Left lung (tissue), 10 donors: ENCODE measurements around the gene CLDN5. TPM values are rescaled to one million over a fixed set of nuclear protein-coding genes. Genes with fewer than 3 reads are reported as not detected.
"Not testable (repeated sequence)": the region's sequence is repeated elsewhere in the genome, so short reads cannot be mapped to it uniquely, and the experiment has no call there.

Source experiments
- ATAC-seq: fragments of 200-7000 bp; cut with Tn5 transposase; one replicate; pipeline ENCODE4 v1.9.1; 2020; ENCODE audit warnings: moderate library complexity
- DNase-seq, 4 donors: peaks; one replicate each; pipeline ENCODE4 v3.0.0-alpha.2; 2013 to 2020
- H3K27ac ChIP-seq, 2 donors: fragments of 200-600 bp; sonication (generic) in 1 of 2; one replicate each; pipeline versions ENCODE4 v1.5.0 to v1.8.0; 2020 to 2021
- H3K27me3 ChIP-seq, 2 donors: fragments of 200-600 bp; sonication (generic) in 1 of 2; one replicate each; pipeline versions ENCODE4 v1.5.0 to v1.8.0; 2020 to 2021
- H3K36me3 ChIP-seq, 2 donors: fragments of 200-600 bp; sonication (generic) in 1 of 2; one replicate each; pipeline versions ENCODE4 v1.5.0 to v1.8.0; 2020 to 2021
- H3K4me1 ChIP-seq, 2 donors: fragments of 200-600 bp; one replicate each; pipeline ENCODE4 v1.8.0; 2021
- H3K4me3 ChIP-seq, 2 donors: fragments of 200-600 bp; sonication (generic) in 1 of 2; one replicate each; pipeline versions ENCODE4 v1.5.0 to v1.8.0; 2020 to 2021; ENCODE audit warnings: mild to moderate bottlenecking in 1 of 2
- H3K9me3 ChIP-seq, 2 donors: fragments of 200-600 bp; sonication (generic) in 1 of 2; one replicate each; pipeline versions ENCODE4 v1.5.0 to v1.8.0; 2020 to 2021
- intact Hi-C, 2 donors: fragments of 100-400 bp; cut with DNase I; formaldehyde crosslinking; loops; one replicate each; pipeline versions ENCODE4 v1.11.2 to v1.14.2; 2022
- polyA plus RNA-seq, 6 donors: library from polyadenylated mRNA; unstranded; fragments of 120-200 nt; gene quantifications; one replicate each; pipeline ENCODE4 v1.2.1, GENCODE V29; 2013; ENCODE audit not compliant: insufficient read length in 6 of 6
- total RNA-seq, 2 donors: library from RNA; stranded (reverse); fragmentation: NEBNext Ultra II Directional; extraction: Animal tissue kit (Norgen Biotek cat#: 25700); gene quantifications; one replicate each; pipeline ENCODE4 v1.2.1, GENCODE V29; 2021
- TF ChIP-seq, protein P1 (sequence below), 2 donors: fragments of 200-600 bp; sonication (generic) in 1 of 2; IDR thresholded peaks; one replicate each; pipeline versions ENCODE4 v1.5.0 to v1.8.0; 2021; ENCODE audit warnings: antibody characterized with exemption in 2 of 2
- donor health status: DM: no; HTN: yes; CAD: no.
- donor health status: DM: no; HTN: no; CAD: no.

Gene CLDN5
- total and polyA plus RNA-seq, 8 donors = 56.4 to 90.7 (median 70.8) TPM

- no peak overlapping the region for H3K27ac ChIP-seq
- H3K27me3 ChIP-seq = no peaks in the 10 kb centered on the region
- H3K36me3 ChIP-seq = no peaks in the 10 kb centered on the region
- TF ChIP-seq, protein P1, sequence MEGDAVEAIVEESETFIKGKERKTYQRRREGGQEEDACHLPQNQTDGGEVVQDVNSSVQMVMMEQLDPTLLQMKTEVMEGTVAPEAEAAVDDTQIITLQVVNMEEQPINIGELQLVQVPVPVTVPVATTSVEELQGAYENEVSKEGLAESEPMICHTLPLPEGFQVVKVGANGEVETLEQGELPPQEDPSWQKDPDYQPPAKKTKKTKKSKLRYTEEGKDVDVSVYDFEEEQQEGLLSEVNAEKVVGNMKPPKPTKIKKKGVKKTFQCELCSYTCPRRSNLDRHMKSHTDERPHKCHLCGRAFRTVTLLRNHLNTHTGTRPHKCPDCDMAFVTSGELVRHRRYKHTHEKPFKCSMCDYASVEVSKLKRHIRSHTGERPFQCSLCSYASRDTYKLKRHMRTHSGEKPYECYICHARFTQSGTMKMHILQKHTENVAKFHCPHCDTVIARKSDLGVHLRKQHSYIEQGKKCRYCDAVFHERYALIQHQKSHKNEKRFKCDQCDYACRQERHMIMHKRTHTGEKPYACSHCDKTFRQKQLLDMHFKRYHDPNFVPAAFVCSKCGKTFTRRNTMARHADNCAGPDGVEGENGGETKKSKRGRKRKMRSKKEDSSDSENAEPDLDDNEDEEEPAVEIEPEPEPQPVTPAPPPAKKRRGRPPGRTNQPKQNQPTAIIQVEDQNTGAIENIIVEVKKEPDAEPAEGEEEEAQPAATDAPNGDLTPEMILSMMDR (IDR thresholded peaks at IDR 0.05) = no peak
- no peak overlapping the region for H3K4me3 ChIP-seq
- no peak for ATAC-seq
- DNase-seq = no peak
- H3K4me1 ChIP-seq = peaks cover 0 to 3% of the 10 kb centered on the region in 2 donors
- intact Hi-C loops = no loop called here
- peaks cover 0 to 2% of the 10 kb centered on the region in 2 donors for H3K9me3 ChIP-seq
Measured at GRCh38 chr22:19549428-19549827, 25.2 kb upstream of the CLDN5 start.

DNA sequence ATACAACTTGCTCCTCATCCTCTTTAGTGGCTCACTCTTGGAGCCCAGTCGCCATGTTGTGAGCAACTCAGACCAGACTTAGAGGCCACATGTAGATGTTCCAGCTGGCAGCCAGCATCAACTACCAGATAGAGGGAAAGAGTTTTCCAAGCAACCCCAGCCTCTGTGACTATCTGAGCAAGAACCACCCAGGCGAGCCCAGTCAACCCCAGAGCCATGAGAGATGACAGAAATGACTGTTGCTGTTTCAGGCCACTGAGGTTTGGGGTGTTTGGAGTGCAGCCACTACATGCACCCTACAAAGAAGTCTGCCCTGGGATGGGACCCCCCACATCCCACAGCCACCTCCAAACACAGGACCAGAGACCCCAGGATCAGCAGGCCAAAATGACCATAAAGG is 24.8 kb upstream of the CLDN5 start:
- Histone ChIP-seq H3K27me3 (no peaks in the 10 kb centered on the region), H3K4me1 (peaks cover 0 to 7% of the 10 kb centered on the region in 2 donors), H3K36me3 (no peaks in the 10 kb centered on the region), H3K4me3 (no peak overlapping the region), H3K9me3 (peaks cover 0 to 2% of the 10 kb centered on the region in 2 donors), H3K27ac (no peak overlapping the region)
- TF ChIP-seq, protein P1 (IDR thresholded peaks at IDR 0.05) = no peak
- ATAC-seq (no peak), DNase-seq (no peak)
- intact Hi-C loops = no loop called here

GRCh38 chr22:19548427-19548826 is 24.2 kb upstream of the CLDN5 start:
- intact Hi-C loops, H3K4me1 ChIP-seq, ATAC-seq, H3K27ac ChIP-seq, H3K4me3 ChIP-seq, H3K9me3 ChIP-seq, H3K27me3 ChIP-seq, DNase-seq, H3K36me3 ChIP-seq: not testable (repeated sequence)

GRCh38 chr22:19547620-19548019 is 23.4 kb upstream of the CLDN5 start:
- TF ChIP-seq, protein P1 (IDR thresholded peaks at IDR 0.05) = no peak
- Histone ChIP-seq H3K9me3 (no peaks in the 10 kb centered on the region), H3K27me3 (no peaks in the 10 kb centered on the region), H3K4me3 (no peak overlapping the region), H3K27ac (no peak overlapping the region), H3K36me3 (no peaks in the 10 kb centered on the region), H3K4me1 (peaks cover 0 to 8% of the 10 kb centered on the region in 2 donors)
- intact Hi-C loops = no loop called here
- DNase-seq (no peak), ATAC-seq (no peak)

GRCh38 chr22:19546680-19547079 is 22.5 kb upstream of the CLDN5 start:
- no peaks in the 10 kb centered on the region for H3K36me3 ChIP-seq
- DNase-seq = no peak
- H3K9me3 ChIP-seq = no peaks in the 10 kb centered on the region
- peaks cover 0 to 8% of the 10 kb centered on the region in 2 donors for H3K4me1 ChIP-seq
- no peak for ATAC-seq
- intact Hi-C loops = no loop called here
- H3K27me3 ChIP-seq = no peaks in the 10 kb centered on the region
- H3K27ac ChIP-seq = no peak overlapping the region
- TF ChIP-seq, protein P1 (IDR thresholded peaks at IDR 0.05) = no peak
- no peak overlapping the region for H3K4me3 ChIP-seq

GRCh38 chr22:19545935-19546207 is 21.7 kb upstream of the CLDN5 start:
- no peak overlapping the region for H3K27ac ChIP-seq
- TF ChIP-seq, protein P1 (IDR thresholded peaks at IDR 0.05) = no peak
- intact Hi-C loops = no loop called here
- no peaks in the 10 kb centered on the region for H3K9me3 ChIP-seq
- no peak overlapping the region for H3K4me3 ChIP-seq
- ATAC-seq (no peak), DNase-seq (no peak)
- no peaks in the 10 kb centered on the region for H3K27me3 ChIP-seq
- H3K36me3 ChIP-seq = no peaks in the 10 kb centered on the region
- H3K4me1 ChIP-seq = peaks cover 0 to 8% of the 10 kb centered on the region in 2 donors
